GM23338 (cell line): ENCODE data around the gene RAB41. TPM values are rescaled to one million over a fixed set of nuclear protein-coding genes. Genes with fewer than 3 reads are reported as not detected.

ENCODE experiments used
- ATAC-seq: fragments of 200-7000 bp; cut with Tn5 transposase; 3 replicates; pipeline ENCODE4 v1.9.1; 2020
- DNase-seq: peaks from one replicate; pipeline ENCODE4 v3.0.0-alpha.2; 2015; ENCODE audit warnings: low spot score
- H2AFZ ChIP-seq: fragments of 200-600 bp; sonication (generic); 2 replicates; pipeline ENCODE4 v1.8.0; 2016; ENCODE audit warnings: antibody characterized with exemption, mild to moderate bottlenecking, moderate library complexity
- H3F3A ChIP-seq: fragments of 200-600 bp; sonication (generic); replicated peaks from 2 replicates; pipeline ENCODE4 v1.8.0; 2017; ENCODE audit warnings: antibody characterized with exemption, mixed run types, low read depth
- H3K27ac ChIP-seq: fragments of 200-600 bp; sonication (generic); 2 replicates; pipeline ENCODE4 v1.6.1; 2016; ENCODE audit warnings: low read depth
- H3K27me3 ChIP-seq: fragments of 200-600 bp; sonication (generic); 2 replicates; pipeline ENCODE4 v1.8.0; 2016; ENCODE audit warnings: mild to moderate bottlenecking, mixed run types, moderate library complexity; ENCODE audit not compliant: insufficient read depth
- H3K36me3 ChIP-seq: fragments of 200-600 bp; sonication (generic); 2 replicates; pipeline ENCODE4 v1.8.0; 2016; ENCODE audit warnings: mild to moderate bottlenecking; ENCODE audit not compliant: insufficient read depth
- H3K4me1 ChIP-seq: fragments of 200-600 bp; sonication (generic); 2 replicates; pipeline ENCODE4 v1.8.0; 2016; ENCODE audit warnings: mild to moderate bottlenecking, moderate library complexity; ENCODE audit not compliant: insufficient read depth
- H3K4me2 ChIP-seq: fragments of 200-600 bp; sonication (generic); 2 replicates; pipeline ENCODE4 v1.7.1; 2017; ENCODE audit warnings: mixed run types
- H3K4me3 ChIP-seq: fragments of 200-600 bp; sonication (generic); 2 replicates; pipeline ENCODE4 v1.6.1; 2016; ENCODE audit warnings: mixed run types
- H3K79me2 ChIP-seq: fragments of 200-600 bp; sonication (generic); replicated peaks from 2 replicates; pipeline ENCODE4 v1.8.0; 2017; ENCODE audit warnings: mild to moderate bottlenecking; ENCODE audit not compliant: insufficient read depth
- H3K9me2 ChIP-seq: fragments of 200-600 bp; sonication (generic); 2 replicates; pipeline ENCODE4 v1.8.0; 2017; ENCODE audit not compliant: insufficient read depth
- H4K20me1 ChIP-seq: fragments of 200-600 bp; sonication (generic); replicated peaks from 2 replicates; pipeline ENCODE4 v1.8.0; 2017; ENCODE audit warnings: mild to moderate bottlenecking; ENCODE audit not compliant: insufficient read depth
- H3K27ac Mint-ChIP-seq: 2 replicates; pipeline ENCODE4 v1.8.0; 2020; ENCODE audit warnings: inconsistent platforms, mild to moderate bottlenecking, moderate library complexity, mixed read lengths
- H3K27me3 Mint-ChIP-seq: 3 replicates; pipeline ENCODE4 v1.8.0; 2022; ENCODE audit warnings: low read depth, mild to moderate bottlenecking, moderate library complexity, mixed read lengths, inconsistent platforms; ENCODE audit not compliant: insufficient read depth, poor library complexity
- H3K36me3 Mint-ChIP-seq: 3 replicates; pipeline ENCODE4 v1.8.0; 2021; ENCODE audit warnings: low read depth, mild to moderate bottlenecking, inconsistent platforms, moderate library complexity, mixed read lengths
- H3K4me1 Mint-ChIP-seq: 3 replicates; pipeline ENCODE4 v1.8.0; 2020; ENCODE audit warnings: mild to moderate bottlenecking, inconsistent platforms, mixed read lengths
- H3K4me3 Mint-ChIP-seq: 3 replicates; pipeline ENCODE4 v1.8.0; 2021; ENCODE audit warnings: moderate library complexity, mild to moderate bottlenecking, inconsistent platforms, mixed read lengths
- H3K9me3 Mint-ChIP-seq: 3 replicates; pipeline ENCODE4 v1.8.0; 2020; ENCODE audit warnings: moderate library complexity, mild to moderate bottlenecking, inconsistent platforms, mixed read lengths
- CREB1 ChIP-seq: fragments of 250-450 bp; sonication (Bioruptor Pico); IDR thresholded peaks from 2 replicates; pipeline ENCODE4 v1.5.0; 2020; ENCODE audit warnings: low read depth, mild to moderate bottlenecking, moderate library complexity
- EZH2 ChIP-seq: fragments of 200-600 bp; sonication (generic); IDR thresholded peaks from one replicate; pipeline ENCODE4 v1.8.0; 2017; ENCODE audit warnings: antibody characterized with exemption, mild to moderate bottlenecking, low read depth; ENCODE audit not compliant: unreplicated experiment
- EZH2phosphoT487 ChIP-seq: fragments of 200-600 bp; sonication (generic); IDR thresholded peaks from one replicate; pipeline ENCODE4 v1.8.1; 2018; ENCODE audit warnings: antibody characterized with exemption; ENCODE audit not compliant: unreplicated experiment
- JUNB ChIP-seq: IDR thresholded peaks from one replicate; pipeline ENCODE4 v1.6.1; 2016; ENCODE audit warnings: antibody characterized with exemption; ENCODE audit not compliant: unreplicated experiment
- NANOG ChIP-seq: IDR thresholded peaks from 2 replicates; pipeline ENCODE4 v1.6.1; 2016; ENCODE audit warnings: antibody characterized with exemption, borderline replicate concordance
- POLR2AphosphoS5 ChIP-seq: IDR thresholded peaks from 2 replicates; pipeline ENCODE4 v1.6.1; 2016; ENCODE audit warnings: antibody characterized with exemption, low read depth
- STAT1 ChIP-seq: IDR thresholded peaks from one replicate; pipeline ENCODE4 v1.6.1; 2016; ENCODE audit warnings: antibody characterized with exemption; ENCODE audit not compliant: unreplicated experiment
- ZNF114 ChIP-seq: fragments of 250-450 bp; sonication (Bioruptor Pico); IDR thresholded peaks from 2 replicates; pipeline ENCODE4 v1.5.0; 2020; ENCODE audit warnings: mild to moderate bottlenecking, moderate library complexity
- ZNF331 ChIP-seq: fragments of 250-450 bp; sonication (Bioruptor Pico); IDR thresholded peaks from 2 replicates; pipeline ENCODE4 v1.5.0; 2020; ENCODE audit warnings: low read depth, mild to moderate bottlenecking, moderate library complexity
- polyA plus RNA-seq: library from polyadenylated mRNA; unstranded; fragments of >200 nt; fragmentation: Nextera tagmentation; extraction: Ambion mirVana; gene quantifications from 2 replicates; pipeline ENCODE4 v1.2.1, GENCODE V29; 2016
- total RNA-seq: library from RNA; depleted of rRNA; stranded (reverse); fragments of >200 nt; shearing (Covaris generic); gene quantifications from 2 replicates; pipeline ENCODE4 v1.2.3, GENCODE V29; 2014
- TF ChIP-seq, protein P1 (sequence below): IDR thresholded peaks from 2 replicates; pipeline ENCODE4 v1.6.1; 2016; ENCODE audit warnings: antibody characterized with exemption
- TF ChIP-seq, protein P2 (sequence below): IDR thresholded peaks from one replicate; pipeline ENCODE4 v1.6.1; 2018; ENCODE audit warnings: antibody characterized with exemption; ENCODE audit not compliant: unreplicated experiment

Gene RAB41
- total and polyA plus RNA-seq, 2 experiments from 2014 or later = not detected

DNA sequence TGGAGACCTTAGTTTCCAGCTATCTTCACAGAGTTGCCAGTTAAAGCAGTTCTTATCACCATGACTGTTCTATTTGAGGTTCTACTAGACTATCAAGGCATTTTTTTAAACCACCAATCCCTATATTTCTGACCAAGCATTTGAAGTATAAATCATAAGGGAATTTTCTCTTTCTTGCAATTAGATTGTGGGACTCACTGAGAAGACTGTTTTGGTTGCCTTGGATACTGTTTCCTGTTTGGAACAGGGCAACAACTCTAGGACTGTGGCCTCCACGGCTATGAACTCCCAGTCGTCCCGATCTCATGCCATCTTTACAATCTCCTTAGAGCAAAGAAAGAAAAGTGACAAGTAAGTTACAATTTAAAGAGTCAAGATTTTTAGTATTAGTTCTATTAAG lies 19.7 kb downstream of the RAB41 start:
- peaks cover 51% of the 10 kb centered on the region for H3K36me3 Mint-ChIP-seq
- H2AFZ ChIP-seq = no peak overlapping the region
- no peak overlapping the region for H3K4me3 Mint-ChIP-seq
- no peaks in the 10 kb centered on the region; the same call in 1 of the 2 replicates for H4K20me1 ChIP-seq
- no peaks in the 10 kb centered on the region for H3F3A ChIP-seq
- no peak overlapping the region for H3K27ac ChIP-seq
- H3K9me3 Mint-ChIP-seq = no peaks in the 10 kb centered on the region
- no peaks in the 10 kb centered on the region for H3K4me1 Mint-ChIP-seq
- H3K79me2 ChIP-seq = no peaks in the 10 kb centered on the region; the same call in 1 of the 2 replicates
- no peaks in the 10 kb centered on the region for H3K27me3 ChIP-seq
- H3K4me1 ChIP-seq = no peaks in the 10 kb centered on the region
- H3K36me3 ChIP-seq = peaks cover 16% of the 10 kb centered on the region
- no peak for TF ChIP-seq ZNF331 (CRISPR knock-in tag)
- no peak for TF ChIP-seq NANOG
- TF ChIP-seq, protein P1, sequence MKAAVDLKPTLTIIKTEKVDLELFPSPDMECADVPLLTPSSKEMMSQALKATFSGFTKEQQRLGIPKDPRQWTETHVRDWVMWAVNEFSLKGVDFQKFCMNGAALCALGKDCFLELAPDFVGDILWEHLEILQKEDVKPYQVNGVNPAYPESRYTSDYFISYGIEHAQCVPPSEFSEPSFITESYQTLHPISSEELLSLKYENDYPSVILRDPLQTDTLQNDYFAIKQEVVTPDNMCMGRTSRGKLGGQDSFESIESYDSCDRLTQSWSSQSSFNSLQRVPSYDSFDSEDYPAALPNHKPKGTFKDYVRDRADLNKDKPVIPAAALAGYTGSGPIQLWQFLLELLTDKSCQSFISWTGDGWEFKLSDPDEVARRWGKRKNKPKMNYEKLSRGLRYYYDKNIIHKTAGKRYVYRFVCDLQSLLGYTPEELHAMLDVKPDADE = no peak
- TF ChIP-seq, protein P2, sequence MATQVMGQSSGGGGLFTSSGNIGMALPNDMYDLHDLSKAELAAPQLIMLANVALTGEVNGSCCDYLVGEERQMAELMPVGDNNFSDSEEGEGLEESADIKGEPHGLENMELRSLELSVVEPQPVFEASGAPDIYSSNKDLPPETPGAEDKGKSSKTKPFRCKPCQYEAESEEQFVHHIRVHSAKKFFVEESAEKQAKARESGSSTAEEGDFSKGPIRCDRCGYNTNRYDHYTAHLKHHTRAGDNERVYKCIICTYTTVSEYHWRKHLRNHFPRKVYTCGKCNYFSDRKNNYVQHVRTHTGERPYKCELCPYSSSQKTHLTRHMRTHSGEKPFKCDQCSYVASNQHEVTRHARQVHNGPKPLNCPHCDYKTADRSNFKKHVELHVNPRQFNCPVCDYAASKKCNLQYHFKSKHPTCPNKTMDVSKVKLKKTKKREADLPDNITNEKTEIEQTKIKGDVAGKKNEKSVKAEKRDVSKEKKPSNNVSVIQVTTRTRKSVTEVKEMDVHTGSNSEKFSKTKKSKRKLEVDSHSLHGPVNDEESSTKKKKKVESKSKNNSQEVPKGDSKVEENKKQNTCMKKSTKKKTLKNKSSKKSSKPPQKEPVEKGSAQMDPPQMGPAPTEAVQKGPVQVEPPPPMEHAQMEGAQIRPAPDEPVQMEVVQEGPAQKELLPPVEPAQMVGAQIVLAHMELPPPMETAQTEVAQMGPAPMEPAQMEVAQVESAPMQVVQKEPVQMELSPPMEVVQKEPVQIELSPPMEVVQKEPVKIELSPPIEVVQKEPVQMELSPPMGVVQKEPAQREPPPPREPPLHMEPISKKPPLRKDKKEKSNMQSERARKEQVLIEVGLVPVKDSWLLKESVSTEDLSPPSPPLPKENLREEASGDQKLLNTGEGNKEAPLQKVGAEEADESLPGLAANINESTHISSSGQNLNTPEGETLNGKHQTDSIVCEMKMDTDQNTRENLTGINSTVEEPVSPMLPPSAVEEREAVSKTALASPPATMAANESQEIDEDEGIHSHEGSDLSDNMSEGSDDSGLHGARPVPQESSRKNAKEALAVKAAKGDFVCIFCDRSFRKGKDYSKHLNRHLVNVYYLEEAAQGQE = no peak
- no peak for TF ChIP-seq EZH2phosphoT487
- TF ChIP-seq ZNF114 (CRISPR knock-in tag) = no peak
- TF ChIP-seq JUNB = no peak
- no peak for TF ChIP-seq STAT1
- no peak for TF ChIP-seq POLR2AphosphoS5
- TF ChIP-seq EZH2 = no peak
- no peak overlapping the region for H3K4me2 ChIP-seq
- ATAC-seq (no peak), DNase-seq (no peak)
- H3K27ac Mint-ChIP-seq = no peak overlapping the region
- no peak overlapping the region for H3K4me3 ChIP-seq
- H3K9me2 ChIP-seq = no peaks in the 10 kb centered on the region
- H3K27me3 Mint-ChIP-seq = peaks cover 1% of the 10 kb centered on the region

DNA sequence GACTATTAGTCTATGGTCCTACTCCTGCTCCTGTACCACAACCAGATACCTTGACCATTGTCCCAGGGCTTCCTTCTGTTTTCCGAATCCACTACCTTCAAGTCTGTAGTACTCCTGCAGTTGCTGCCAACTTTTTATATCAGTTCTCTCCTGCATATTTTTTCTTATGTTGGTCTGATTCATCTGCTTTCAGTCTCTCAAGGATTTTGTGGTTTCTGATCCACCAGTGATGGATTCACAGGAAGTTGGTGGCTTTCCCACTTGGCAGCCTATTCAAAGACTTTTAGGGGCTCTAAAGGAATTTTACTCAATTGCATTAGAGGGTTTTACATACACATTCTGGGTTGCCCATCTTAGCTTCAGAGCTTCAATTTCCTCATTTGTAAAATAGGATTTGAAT lies 31.5 kb downstream of the RAB41 start:
- ATAC-seq = no peak
- H3K27me3 Mint-ChIP-seq = no peaks in the 10 kb centered on the region

More for the DNA sequence above, 31.5 kb downstream of the RAB41 start:
- no peaks in the 10 kb centered on the region for H3F3A ChIP-seq
- H3K4me1 ChIP-seq = peaks cover 3% of the 10 kb centered on the region; the same call in 1 of the 2 replicates
- no peak overlapping the region for H3K27ac ChIP-seq
- H3K4me1 Mint-ChIP-seq = peaks cover 3% of the 10 kb centered on the region; the same call in 2 of the 3 replicates
- no peak overlapping the region for H3K4me2 ChIP-seq
- TF ChIP-seq NANOG = no peak
- TF ChIP-seq EZH2phosphoT487 = no peak
- TF ChIP-seq, protein P1 = no peak
- no peak for TF ChIP-seq JUNB
- no peak for TF ChIP-seq POLR2AphosphoS5
- TF ChIP-seq CREB1 = no peak
- no peak for DNase-seq
- peaks cover 5% of the 10 kb centered on the region; the same call in 1 of the 2 replicates for H3K79me2 ChIP-seq
- H3K36me3 Mint-ChIP-seq = peaks cover 23% of the 10 kb centered on the region; the same call in 2 of the 3 replicates
- no peak overlapping the region for H3K4me3 Mint-ChIP-seq
- no peak overlapping the region for H3K4me3 ChIP-seq
- H3K27ac Mint-ChIP-seq = no peak overlapping the region
- no peaks in the 10 kb centered on the region for H3K9me2 ChIP-seq
- H4K20me1 ChIP-seq = peaks cover 3% of the 10 kb centered on the region; the same call in 1 of the 2 replicates
- H3K27me3 ChIP-seq = no peaks in the 10 kb centered on the region
- H2AFZ ChIP-seq = no peak overlapping the region
- H3K9me3 Mint-ChIP-seq = no peaks in the 10 kb centered on the region
- H3K36me3 ChIP-seq = 0 out of 2 replicates have a peak, but pooled peaks cover 4% of the 10 kb centered on the region
